HT-29 (cell line): ENCODE results near the gene PSMD4. TPM values are rescaled to one million over a fixed set of nuclear protein-coding genes. Genes with fewer than 3 reads are reported as not detected.
"Not testable (repeated sequence)": the region's sequence is repeated elsewhere in the genome, so short reads cannot be mapped to it uniquely, and the experiment has no call there.

Experiments
- DNase-seq: peaks from one replicate; pipeline ENCODE4 v3.0.0-alpha.2; 2015; ENCODE audit warnings: low spot score
- total RNA-seq: library from RNA; depleted of rRNA; stranded (reverse); fragments of >200 nt; shearing (Covaris generic); gene quantifications from 2 replicates; pipeline ENCODE4 v1.2.3, GENCODE V29; 2014; rRNA removed

PSMD4 gene
- total RNA-seq = 190 and 195 TPM in 2 replicates

GRCh38 chr1:151254217-151255213, at the start of gene PSMD4:
Gene PSMD4 (plus strand): TSS chr1:151254734. CDS start chr1:151254783, 49 bp downstream.
- DNase-seq = peak; percentile 98

GRCh38 chr1:151205381-151205965, 49.1 kb upstream of the PSMD4 start:
- not testable (repeated sequence) for DNase-seq

DNA sequence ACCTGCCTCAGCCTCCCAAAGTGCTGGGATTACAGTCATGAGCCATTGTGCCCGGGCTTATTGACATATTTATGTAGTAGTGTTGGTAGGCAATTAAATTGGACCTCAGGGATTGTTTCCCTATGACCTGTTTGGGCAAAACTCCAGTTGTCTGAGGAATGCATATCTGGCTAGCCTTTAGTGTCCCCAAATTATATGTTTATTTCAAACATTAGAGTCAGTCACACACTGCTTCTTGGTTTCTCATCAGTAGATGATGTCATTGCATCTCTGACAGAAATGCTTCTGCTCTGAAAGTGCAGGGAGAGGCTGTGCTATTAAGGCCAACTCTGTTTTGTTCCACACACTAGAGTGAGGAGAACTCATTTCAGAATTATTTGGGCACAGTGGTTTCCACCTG, 43.7 kb upstream of the PSMD4 start:
- DNase-seq = no peak

GRCh38 chr1:151211972-151212705, 42.4 kb upstream of the PSMD4 start:
- no peak for DNase-seq

GRCh38 chr1:151213560-151213959, 41.0 kb upstream of the PSMD4 start:
- DNase-seq = no peak

GRCh38 chr1:151221616-151222015, 32.9 kb upstream of the PSMD4 start:
- no peak for DNase-seq

DNA sequence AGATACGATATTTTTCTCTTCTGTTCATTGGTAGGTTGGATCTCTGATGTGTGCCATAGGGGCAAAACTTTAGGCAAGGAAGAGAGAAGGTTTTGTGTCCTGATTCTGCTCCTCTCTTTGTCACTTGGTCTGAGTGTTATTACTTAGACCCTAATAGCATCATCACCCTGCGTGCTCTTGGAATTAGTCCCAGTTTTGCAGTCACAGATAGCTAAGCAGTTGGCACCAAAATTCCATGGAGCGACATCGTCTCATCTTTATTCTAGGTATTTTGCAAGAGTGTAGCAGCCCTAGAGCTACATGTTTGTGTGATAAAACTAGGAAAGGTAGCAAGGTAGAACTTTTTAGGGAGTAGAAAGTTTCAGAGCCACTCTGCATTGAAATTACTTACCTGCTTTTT, 32.4 kb upstream of the PSMD4 start:
- no peak for DNase-seq

DNA sequence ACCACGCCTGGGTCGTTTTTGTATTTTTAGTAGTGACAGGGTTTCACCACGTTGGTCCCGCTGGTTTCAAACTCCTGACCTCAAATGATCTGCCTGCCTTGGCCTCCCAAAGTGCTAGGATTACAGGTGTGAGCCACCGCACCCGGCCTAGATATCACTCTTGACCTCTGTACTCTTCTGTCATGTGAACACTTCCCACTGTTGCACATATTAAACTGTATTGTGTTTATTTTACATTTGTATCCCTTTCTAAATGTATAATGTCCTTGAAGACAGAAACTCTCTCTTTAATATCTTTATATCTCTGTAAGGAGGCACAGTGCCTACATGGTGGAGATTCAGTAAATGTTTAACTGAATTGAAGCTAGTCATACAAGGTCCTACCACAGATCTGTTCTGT, 19.3 kb upstream of the PSMD4 start:
- DNase-seq = no peak

GRCh38 chr1:151237678-151238466, 16.7 kb upstream of the PSMD4 start:
- DNase-seq = no peak

DNA sequence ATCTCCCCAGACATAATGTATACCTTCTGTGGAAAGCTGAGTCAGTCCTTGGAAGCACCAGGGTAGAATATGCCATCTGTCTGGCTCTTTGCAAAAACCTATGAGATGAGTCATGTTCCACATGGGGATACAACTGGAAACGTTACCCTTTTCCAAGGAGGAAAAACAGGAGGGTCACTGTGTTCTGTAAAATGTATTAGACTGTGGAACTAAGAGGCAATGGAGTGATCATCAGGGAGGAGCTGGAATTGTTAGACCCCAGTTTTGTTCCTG, 16.1 kb upstream of the PSMD4 start:
- no peak for DNase-seq

DNA sequence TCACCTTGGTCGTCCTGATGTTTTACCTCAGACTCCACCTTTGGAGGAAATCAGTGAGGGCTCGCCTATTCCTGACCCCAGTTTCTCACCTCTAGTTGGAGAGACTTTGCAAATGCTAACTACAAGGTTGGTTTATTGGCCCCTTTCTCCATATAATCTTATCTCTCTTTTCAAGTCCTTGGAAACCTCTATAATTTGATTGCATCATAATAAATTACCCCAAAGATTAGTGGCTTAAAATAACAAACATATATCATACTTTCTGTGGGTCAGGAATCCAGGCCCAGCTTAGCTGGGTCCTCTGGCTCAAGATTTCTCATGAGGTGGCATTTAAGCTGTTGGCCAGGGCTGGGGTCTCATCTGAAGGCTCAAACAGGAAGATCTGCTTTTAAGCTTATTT, 12.1 kb upstream of the PSMD4 start:
- no peak for DNase-seq

GRCh38 chr1:151243683-151244216, 10.8 kb upstream of the PSMD4 start:
- DNase-seq = no peak

GRCh38 chr1:151246786-151247185, 7.7 kb upstream of the PSMD4 start:
- no peak for DNase-seq

GRCh38 chr1:151251656-151252470, 2.7 kb upstream of the PSMD4 start:
- peak; percentile 83 for DNase-seq

DNA sequence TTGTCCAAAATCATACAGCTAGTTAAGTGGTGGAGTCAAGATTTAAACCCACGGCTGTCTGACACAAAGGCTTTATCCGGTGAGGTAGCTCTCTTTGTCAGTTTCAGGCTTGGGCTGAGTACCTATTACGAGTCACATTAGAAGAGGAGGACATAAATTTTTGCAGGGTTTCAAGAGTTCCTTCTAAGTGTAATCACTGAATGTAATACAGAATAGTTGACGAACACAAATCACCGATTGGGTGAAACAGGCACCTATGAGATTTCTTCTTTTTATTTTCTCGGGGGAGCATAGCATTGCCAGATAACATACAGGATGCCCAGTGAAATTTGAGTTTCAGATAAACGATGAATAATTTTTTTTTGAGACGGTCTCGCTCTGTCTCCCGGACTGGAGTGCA, 847 bp downstream of the PSMD4 start:
- no peak for DNase-seq

DNA sequence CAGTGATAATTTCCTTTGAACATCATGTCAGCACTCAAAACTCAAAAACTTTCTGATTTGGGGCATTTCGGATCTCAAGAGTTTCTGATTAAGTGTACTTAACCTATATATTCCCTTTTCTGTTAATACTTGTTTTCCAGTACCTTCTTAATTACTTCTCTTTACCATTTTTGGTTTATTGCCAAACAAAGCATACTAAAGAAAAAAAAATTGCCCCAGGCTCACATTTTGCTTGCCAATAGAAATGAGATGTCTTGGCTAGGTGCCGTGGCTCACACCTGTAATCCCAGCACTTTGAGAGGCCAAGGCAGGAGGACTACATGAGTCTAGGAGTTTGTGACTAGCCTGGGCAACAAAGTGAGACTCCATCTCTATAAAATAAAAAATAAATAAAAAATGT, 4.8 kb downstream of the PSMD4 start:
- no peak for DNase-seq

DNA sequence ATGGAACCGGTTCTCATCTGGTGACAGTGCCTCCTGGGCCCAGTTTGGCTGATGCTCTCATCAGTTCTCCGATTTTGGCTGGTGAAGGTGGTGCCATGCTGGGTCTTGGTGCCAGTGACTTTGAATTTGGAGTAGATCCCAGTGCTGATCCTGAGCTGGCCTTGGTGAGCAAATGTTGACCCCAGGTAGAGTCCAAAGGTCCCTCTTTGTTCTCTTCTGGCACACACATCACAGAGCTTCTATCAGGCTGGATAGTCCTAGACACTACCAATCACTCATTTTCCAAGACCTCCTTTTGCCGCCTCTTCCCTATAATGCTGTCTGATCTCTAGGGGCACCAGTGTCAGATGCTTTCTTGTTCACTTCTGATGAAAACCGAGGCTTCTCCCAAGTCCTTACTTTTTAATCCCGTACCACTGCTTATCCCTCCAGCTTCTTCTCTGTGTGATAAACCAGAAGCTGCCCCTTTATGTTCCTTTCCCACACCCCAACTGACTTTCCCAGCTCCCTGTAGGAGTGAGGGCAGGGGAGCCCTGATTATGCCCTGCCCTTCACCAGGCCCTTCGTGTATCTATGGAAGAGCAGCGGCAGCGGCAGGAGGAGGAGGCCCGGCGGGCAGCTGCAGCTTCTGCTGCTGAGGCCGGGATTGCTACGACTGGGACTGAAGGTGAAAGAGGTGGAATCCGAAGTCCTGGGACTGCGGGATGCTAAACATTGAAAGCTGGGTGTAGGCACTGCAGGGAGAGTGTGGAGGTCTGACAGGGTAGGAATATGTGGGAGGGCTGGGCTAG, 11.1 kb downstream of the PSMD4 start:
- no peak for DNase-seq

DNA sequence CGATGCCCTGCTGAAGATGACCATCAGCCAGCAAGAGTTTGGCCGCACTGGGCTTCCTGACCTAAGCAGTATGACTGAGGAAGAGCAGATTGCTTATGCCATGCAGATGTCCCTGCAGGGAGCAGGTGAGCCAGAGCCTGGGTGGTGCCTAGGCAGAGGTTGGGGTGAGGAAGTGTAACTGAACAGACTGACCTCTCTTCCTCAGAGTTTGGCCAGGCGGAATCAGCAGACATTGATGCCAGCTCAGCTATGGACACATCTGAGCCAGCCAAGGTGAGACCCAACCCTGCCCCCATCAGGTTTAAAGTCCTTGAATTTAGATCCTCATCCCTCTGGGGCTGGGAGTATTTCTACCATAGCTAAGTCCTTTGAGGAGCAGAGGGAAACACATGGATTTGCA, 11.8 kb downstream of the PSMD4 start:
- DNase-seq = no peak

DNA sequence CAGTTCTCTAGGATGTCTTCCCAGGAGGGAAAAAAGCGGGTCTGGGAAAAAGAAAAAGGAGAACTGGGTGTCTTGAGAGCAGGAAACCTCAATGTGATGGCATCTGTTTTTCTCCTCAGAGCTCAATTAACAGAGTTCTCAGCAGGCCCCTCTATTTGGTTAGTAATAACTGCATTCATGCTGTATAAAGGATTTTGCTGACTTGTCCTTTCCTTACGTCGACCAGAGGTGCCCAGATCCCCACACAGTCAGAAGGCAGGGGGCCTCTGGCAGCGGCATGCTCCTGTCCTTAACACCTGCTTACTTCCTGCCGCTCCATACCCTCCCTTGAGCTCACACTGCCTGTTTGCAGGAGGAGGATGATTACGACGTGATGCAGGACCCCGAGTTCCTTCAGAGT, 12.3 kb downstream of the PSMD4 start:
- no peak for DNase-seq

- DNase-seq = no peak
Observed at GRCh38 chr1:151267760-151268159, 13.2 kb downstream of the PSMD4 start.
